Measurements from ENCODE around the gene CHI3L1. TPM values are rescaled to one million over a fixed set of nuclear protein-coding genes. Genes with fewer than 3 reads are reported as not detected.
"Not testable (repeated sequence)": the region's sequence is repeated elsewhere in the genome, so short reads cannot be mapped to it uniquely, and the experiment has no call there.

The CHI3L1 gene
- not detected in 2 replicates for total RNA-seq

- intact Hi-C loops (cut with micrococcal nuclease), result no loop called here
Observed at GRCh38 chr1:203186446-203187303, at the start of gene CHI3L1. TSS of gene CHI3L1 (minus strand) at chr1:203186704. CDS start at chr1:203186623, 81 bp downstream.

DNA sequence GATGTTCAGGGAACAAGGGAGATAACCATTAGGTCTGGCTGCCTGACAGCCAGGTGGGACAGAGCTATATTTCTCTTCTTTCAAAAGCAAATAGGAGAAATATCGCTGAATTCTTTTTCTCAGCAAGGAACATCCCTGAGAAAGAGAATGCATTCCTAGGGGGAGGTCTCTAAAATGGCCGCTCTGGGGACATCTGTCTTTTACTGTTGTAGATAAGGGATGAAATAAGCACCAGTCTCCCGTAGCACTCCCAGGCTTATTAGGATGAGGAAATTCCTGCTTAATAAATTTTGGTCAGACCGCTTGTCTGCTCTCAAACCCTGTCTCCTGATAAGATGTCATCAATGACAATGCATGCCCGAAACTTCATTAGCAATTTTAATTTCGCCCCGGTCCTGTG lies 48.4 kb upstream of the CHI3L1 start:
- intact Hi-C loops (cut with micrococcal nuclease), result not testable (repeated sequence)

DNA sequence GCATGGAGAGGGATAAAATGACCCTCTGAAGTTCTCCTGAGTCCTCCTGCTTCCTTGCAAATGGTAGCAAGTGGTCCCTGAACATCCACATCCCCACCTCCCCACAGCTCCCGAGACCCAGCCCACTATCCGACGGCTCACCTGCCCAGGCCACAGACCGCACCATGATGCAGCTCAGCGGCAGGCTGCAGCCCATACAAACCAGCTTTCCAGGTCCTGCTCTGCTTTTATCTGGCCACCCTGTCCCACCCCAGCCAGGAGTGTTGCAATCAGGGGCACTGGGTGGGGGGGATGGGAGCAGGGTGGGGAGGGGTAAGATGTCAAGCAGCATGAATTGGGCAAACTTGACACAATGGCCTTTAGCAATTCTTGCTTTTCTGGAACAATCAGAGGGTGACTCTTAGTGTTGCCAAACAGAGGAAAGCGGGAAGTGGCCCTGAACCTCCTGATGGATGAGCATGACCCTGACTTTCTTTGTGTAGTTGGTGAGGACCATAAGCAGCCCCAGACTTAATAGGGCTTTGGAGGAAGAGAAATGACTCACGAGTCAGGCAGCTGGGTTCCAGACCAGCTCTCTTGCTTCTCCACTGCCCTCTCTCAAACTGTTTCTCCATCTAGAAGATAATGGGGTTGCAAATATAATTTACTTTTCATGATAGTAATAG lies 43.1 kb upstream of the CHI3L1 start, which contains the start of gene CHIT1:
CHIT1 (minus strand) TSS at position 203 of the 665 bp plus-strand sequence; CDS start at position 166, 37 bp downstream.
- intact Hi-C loops (cut with micrococcal nuclease), result no loop called here

DNA sequence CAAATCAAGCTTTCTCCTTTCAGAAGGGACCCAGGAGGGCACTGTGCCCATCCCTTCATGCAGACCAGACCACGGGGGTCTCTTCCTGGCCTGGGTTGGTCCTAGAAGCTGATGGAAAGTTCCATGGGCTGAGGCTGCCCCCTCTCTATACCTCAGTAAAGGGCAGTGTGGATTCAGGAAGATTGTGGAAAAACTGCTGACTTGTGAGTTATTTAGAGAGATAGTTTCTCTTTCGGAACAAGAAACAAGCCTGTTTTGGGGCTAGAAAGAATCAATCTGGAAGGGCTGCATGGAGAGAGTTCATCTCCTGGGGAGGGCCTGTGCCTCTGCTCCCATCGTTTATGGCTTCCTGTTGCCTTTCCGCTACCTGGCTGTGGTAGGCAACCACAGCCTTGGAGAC lies 42.2 kb upstream of the CHI3L1 start:
- intact Hi-C loops (cut with micrococcal nuclease), result no loop called here

- intact Hi-C loops (cut with micrococcal nuclease), result no loop called here
Observed at GRCh38 chr1:203227371-203228083, 41.0 kb upstream of the CHI3L1 start.

DNA sequence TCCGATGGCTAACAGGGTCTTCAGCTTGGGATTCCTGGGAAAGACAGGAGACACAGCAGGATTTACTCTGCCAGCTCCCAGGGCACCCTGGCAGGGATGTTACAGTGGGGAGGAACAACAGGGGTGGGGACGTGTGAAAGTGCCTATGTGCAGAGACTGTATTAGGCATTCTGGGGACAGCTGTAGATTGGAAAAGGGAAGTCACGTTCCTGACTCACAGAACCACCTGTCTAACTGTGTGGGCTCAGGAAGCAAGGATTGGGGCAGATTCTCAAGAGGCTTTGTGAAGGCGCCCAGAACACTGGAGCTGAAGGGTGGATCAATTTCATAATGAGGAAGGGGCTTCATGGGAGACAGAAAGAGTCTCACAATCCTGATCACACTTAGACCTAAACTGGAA lies 38.6 kb upstream of the CHI3L1 start:
- intact Hi-C loops (cut with micrococcal nuclease), result no loop called here

DNA sequence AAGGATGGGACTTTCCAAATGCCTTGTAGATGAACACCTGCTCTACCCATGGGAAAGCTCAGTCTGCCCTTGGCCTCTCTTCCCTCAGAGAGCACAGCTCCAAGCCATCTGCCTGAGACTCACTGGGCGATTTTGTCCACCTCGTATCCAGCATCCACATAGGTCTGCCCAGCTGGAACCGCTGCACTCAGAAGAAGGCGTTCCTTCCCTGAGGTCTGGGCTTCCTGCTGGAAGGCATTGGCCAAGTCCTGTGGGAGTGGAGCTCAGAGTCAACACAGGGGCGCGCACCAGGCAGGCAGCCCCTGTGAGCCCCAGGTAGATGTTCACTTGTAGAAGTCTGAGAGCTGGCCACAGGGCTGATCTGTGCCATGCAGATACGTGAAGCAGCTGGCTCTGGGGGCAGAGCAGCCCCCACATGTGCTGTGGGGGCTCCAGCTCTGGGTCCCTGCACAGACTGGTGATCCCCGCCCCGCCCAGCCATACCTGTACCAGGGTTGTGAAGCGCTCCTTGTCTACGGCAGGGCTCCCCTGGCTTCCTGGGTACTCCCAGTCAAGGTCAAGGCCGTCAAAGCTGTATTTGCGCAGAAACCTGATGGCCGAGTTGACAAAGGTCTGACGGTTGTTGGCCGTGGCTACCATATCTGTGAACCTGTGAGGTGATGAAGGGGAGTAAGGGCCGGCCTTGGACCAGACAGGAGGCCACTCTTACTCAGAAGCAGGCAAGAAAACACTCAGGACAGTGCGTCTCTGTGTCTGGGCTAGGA lies 36.7 kb upstream of the CHI3L1 start:
- intact Hi-C loops (cut with micrococcal nuclease), result no loop called here

GRCh38 chr1:203219934-203220333 lies 33.4 kb upstream of the CHI3L1 start:
- intact Hi-C loops (cut with micrococcal nuclease), result no loop called here

DNA sequence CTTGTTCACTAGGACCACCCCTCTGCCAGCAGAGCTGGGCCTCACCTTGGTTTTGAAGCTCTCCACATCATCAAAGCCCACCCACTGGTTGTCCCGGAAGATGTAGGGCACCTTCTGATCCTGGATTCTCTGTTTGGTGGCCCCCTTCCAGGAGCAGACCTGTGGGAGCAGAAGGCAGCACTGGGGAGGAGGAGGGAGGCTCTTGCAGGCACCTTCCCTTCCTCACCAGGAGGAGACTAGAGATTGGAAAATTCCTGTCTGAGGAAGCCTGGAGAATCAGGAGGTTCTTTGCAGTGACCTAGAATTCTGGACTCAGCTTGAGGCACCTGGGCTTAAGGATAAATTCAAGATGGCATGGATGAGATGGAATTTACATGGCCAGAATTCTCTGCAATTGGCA lies 32.7 kb upstream of the CHI3L1 start:
- intact Hi-C loops (cut with micrococcal nuclease), result no loop called here

DNA sequence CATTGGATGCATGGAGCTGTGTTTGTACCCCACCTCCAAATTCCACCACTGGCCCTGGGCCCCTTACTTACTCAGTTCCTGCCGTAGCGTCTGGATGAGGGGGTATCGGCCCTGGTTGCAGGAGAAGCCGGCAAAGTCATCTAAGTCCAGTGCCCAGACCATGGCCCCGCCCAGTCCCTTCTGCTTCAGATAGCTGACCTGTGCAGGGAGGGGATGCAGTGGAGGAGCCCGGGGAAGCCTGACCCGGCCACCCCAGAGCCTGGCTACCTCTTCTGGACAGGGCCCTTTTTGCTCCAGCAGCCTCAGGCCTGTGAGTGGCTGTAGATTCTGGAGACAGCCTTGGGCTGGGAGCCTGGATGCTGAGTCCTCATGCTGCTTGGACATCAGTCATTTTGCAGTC lies 31.2 kb upstream of the CHI3L1 start:
- intact Hi-C loops (cut with micrococcal nuclease), result no loop called here

DNA sequence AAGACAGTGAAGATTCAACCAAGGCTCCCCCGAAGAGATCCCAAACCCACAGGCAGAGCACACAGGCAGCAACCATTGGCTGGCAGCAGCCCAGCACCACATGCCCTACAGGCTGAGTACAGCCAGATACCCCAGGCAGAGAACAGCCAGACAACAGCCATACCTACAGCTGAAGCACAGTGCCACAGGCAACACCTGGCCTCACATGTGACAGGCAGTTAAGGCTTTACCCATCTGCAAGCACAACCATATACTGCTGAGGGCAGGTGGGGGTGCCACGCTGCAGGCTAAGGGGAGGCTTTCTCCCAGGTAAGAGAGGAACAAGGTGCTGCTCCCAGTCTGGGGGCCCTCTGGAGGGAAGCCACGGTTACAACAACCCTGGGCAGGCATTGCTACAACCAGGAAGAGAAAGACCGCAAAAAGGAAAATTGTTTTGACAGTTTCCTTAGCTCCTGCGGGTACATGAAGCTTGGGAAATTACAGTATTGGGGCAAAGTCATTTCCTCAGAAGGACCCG lies 30.7 kb upstream of the CHI3L1 start:
- intact Hi-C loops (cut with micrococcal nuclease), result no loop called here

DNA sequence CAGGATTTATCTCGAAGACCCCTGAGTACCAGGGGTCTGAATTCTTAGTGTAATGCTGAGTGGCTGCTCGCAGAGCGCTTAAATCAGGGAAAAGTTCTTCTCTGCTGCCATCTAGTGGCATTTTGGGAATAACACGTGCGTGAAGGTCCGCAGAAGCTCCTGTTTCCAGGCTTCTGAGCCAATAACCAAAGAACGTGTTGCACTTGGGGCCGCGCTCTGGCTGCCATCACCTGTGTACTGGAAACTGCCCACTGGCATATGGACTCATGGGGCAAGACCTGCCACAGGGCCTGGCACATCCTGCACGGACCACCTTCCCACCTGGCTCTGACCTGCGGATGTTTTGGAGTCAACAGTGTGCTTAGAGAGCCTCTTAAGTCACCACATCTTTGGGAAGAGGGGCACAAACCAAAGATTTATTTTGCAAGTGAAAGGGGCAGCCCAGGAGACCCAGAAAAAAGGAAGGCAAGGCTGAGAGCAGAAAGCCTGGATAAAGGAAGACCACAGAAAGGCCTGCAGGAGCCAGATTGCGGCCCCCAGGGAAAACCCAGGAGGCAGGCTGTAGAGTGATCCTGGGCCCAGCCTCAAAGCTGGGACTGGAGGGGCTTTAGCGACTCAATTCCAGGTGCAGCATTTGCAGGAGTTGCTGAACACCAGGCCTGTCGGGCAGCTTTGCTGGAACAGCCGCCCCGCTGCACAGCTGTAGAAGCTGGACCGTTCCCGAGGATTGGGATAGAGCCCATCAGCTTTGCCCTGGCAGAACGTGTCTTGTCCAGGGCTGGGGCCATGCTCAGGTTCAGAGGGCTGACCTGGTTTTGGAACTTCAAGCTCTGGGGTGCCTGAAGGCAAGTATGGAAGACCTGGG lies 30.0 kb upstream of the CHI3L1 start:
- intact Hi-C loops (cut with micrococcal nuclease), result loop anchor here (1.0 kb wide), 3 partner anchors 98 to 217 kb away; no protein-coding TSS in a partner anchor

- intact Hi-C loops (cut with micrococcal nuclease), result no loop called here
Observed at GRCh38 chr1:203215573-203215972, 29.1 kb upstream of the CHI3L1 start.

- intact Hi-C loops (cut with micrococcal nuclease), result no loop called here
Observed at GRCh38 chr1:203214871-203215270, 28.4 kb upstream of the CHI3L1 start.

DNA sequence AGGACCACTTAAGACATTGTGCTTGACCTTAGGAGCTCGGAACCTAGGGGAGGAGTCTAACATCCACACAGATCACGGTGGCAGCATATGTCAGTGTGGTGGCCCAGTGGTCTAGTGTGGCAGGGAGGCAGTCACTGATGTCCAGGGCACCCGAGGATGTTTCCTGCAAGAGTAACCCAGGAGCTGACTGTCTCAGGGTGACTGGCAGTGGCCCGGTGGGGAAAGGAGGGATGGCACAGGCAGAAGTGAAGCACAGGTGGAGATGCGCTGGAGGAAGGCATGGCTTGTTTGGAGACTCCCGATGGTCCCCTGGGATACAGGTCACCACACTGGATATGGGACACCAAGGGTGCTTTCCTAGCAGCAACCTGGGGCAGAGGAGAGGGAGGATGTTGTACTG lies 26.6 kb upstream of the CHI3L1 start:
- intact Hi-C loops (cut with micrococcal nuclease), result no loop called here

- intact Hi-C loops (cut with micrococcal nuclease), result no loop called here
Observed at GRCh38 chr1:203211812-203212211, 25.3 kb upstream of the CHI3L1 start.

DNA sequence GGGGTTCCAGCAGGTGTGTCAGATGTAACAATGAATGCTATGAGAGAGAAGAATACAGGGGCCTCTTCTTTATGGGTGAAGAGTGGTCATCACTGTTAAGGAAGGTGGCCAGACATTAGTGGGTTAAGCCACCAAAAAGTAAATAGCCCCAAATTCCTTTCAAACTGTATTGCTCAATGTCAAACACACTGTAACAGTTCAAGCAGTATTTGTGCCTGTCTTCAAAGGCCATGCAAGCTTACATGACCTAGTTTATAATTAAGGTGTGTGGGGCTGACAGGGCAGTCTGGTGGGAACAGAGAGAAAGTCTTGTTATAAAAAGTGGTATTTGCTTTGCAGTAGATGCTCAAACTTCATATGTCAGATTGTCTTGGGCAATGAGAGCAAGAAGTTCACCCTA lies 24.5 kb upstream of the CHI3L1 start:
- intact Hi-C loops (cut with micrococcal nuclease), result no loop called here

DNA sequence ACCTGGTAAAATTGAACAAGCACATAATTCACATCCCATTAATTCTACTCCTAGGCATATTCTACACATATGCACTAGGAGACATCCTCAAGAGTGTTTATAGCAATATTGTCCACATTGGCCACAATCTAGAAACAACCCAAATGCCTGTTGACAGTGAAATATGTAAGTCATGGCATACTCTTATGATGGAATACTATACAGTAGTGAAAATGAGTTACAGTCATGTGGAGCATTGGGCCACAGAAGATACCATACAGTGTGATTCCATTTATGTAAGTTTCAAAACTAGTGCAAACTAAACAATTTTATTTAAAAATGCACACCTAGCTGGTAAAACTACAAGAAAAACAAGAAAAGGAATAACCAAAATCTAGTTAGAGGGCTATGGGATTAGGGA lies 23.8 kb upstream of the CHI3L1 start:
- intact Hi-C loops (cut with micrococcal nuclease), result no loop called here

DNA sequence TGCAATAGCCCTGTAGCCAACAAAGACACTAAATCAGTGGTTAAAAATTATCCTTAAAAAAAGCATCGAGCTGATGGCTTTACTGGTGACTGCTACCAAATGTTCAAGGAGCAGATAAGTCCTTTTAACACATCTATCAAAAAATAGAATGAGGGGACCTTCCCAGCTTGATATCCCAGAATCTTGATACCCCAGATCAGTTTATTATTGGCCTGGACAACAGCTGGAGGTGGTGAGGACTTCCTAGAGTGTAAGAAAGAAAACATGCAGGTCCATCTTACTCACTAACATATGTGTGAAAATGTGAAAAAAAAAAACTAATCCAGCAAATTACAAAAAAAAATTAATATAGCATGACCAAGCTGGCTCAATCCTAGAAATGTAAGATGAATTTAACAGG lies 21.7 kb upstream of the CHI3L1 start:
- intact Hi-C loops (cut with micrococcal nuclease), result no loop called here

GRCh38 chr1:203207751-203208150 lies 21.2 kb upstream of the CHI3L1 start:
- intact Hi-C loops (cut with micrococcal nuclease), result no loop called here

All from T-helper 1 cell treated with Interleukin-12 subunit alpha and Interleukin-12 subunit beta and Interleukin-4 antibody, amounts not matched to agents 30 ng/mL and 1 ng/mL, for 36 hours (primary cell).